ENCODE measurements around the gene ATP13A3. TPM values are rescaled to one million over a fixed set of nuclear protein-coding genes. Genes with fewer than 3 reads are reported as not detected.

Gene ATP13A3
- total and polyA plus RNA-seq, 4 donors = 26.6 to 166 (median 75.5) TPM

DNA sequence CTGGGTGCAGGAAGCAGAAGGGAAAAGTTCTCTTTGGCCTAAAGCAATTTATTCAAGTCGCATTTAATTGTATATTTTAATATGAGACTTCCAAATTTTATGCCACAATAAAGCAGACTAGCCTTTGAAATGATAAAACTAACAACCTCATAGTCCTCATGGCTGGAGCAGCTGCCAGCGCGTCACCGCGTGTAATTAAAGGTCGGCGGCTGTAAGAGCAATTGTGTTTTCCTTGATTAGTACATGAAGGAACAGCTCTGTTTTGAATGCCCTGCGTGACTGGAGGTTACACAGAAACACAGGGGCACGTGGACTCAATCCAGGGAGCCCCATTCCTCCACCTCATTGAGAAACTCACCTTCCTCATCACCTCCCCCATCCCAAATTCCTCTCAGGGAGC is 107.2 kb downstream of the ATP13A3 start:
- ATAC-seq (ENCODE audit: insufficient read depth, low FRiP score) (no peak), DNase-seq (no peak)
- Histone ChIP-seq H3K27me3 (ENCODE audit: control insufficient read depth in 3 of 3, insufficient read depth in 3 of 3, low read length in 2 of 3) (peaks cover 0 to 10% (median 0%) of the 10 kb centered on the region in 3 donors), H3K9me3 (ENCODE audit: control insufficient read depth in 4 of 4, insufficient read depth in 3 of 4, low read length in 3 of 4) (no peaks in the 10 kb centered on the region), H3K9ac (ENCODE audit: insufficient read depth in 1 of 2, low read length in 2 of 2) (no peak overlapping the region), H3K4me1 (ENCODE audit: control insufficient read depth in 5 of 5, insufficient read depth in 5 of 5, low read length in 5 of 5) (peaks cover 0 to 2% (median 0%) of the 10 kb centered on the region in 5 donors), H3K27ac (ENCODE audit: low read depth in 1 of 2, low read length in 1 of 2) (no peak overlapping the region), H3K36me3 (ENCODE audit: control insufficient read depth in 4 of 4, insufficient read depth in 4 of 4, low read length in 4 of 4) (no peaks in the 10 kb centered on the region), H3K4me3 (no peak overlapping the region)
- TF ChIP-seq, protein P1, sequence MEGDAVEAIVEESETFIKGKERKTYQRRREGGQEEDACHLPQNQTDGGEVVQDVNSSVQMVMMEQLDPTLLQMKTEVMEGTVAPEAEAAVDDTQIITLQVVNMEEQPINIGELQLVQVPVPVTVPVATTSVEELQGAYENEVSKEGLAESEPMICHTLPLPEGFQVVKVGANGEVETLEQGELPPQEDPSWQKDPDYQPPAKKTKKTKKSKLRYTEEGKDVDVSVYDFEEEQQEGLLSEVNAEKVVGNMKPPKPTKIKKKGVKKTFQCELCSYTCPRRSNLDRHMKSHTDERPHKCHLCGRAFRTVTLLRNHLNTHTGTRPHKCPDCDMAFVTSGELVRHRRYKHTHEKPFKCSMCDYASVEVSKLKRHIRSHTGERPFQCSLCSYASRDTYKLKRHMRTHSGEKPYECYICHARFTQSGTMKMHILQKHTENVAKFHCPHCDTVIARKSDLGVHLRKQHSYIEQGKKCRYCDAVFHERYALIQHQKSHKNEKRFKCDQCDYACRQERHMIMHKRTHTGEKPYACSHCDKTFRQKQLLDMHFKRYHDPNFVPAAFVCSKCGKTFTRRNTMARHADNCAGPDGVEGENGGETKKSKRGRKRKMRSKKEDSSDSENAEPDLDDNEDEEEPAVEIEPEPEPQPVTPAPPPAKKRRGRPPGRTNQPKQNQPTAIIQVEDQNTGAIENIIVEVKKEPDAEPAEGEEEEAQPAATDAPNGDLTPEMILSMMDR (IDR thresholded peaks at IDR 0.05; ENCODE audit: control extremely low read depth, extremely low read depth) = no peak
- 88% methylated on average over 9 of the region's 9 CpGs for WGBS, 2 donors

GRCh38 chr3:194379231-194379630 is 107.6 kb downstream of the ATP13A3 start:
- no peaks in the 10 kb centered on the region for H3K9me3 ChIP-seq (ENCODE audit: control insufficient read depth in 4 of 4, insufficient read depth in 3 of 4, low read length in 3 of 4)
- H3K36me3 ChIP-seq (ENCODE audit: control insufficient read depth in 4 of 4, insufficient read depth in 4 of 4, low read length in 4 of 4) = no peaks in the 10 kb centered on the region
- no peak overlapping the region for H3K9ac ChIP-seq (ENCODE audit: insufficient read depth in 1 of 2, low read length in 2 of 2)
- no peak for DNase-seq
- peaks cover 0 to 10% (median 0%) of the 10 kb centered on the region in 3 donors for H3K27me3 ChIP-seq (ENCODE audit: control insufficient read depth in 3 of 3, insufficient read depth in 3 of 3, low read length in 2 of 3)
- H3K4me1 ChIP-seq (ENCODE audit: control insufficient read depth in 5 of 5, insufficient read depth in 5 of 5, low read length in 5 of 5) = peaks cover 0 to 3% (median 0%) of the 10 kb centered on the region in 5 donors
- TF ChIP-seq, protein P1 (IDR thresholded peaks at IDR 0.05; ENCODE audit: control extremely low read depth, extremely low read depth) = no peak
- WGBS, 2 donors = 92 to 95% methylated on average over 5 to 6 of the region's 6 CpGs
- H3K27ac ChIP-seq (ENCODE audit: low read depth in 1 of 2, low read length in 1 of 2) = no peak overlapping the region
- no peak for ATAC-seq (ENCODE audit: insufficient read depth, low FRiP score)
- H3K4me3 ChIP-seq = no peak overlapping the region

GRCh38 chr3:194377708-194378107 is 109.1 kb downstream of the ATP13A3 start:
- 80 to 96% methylated on average over 1 of the region's 1 CpG for WGBS, 2 donors
- Histone ChIP-seq H3K4me1 (ENCODE audit: control insufficient read depth in 5 of 5, insufficient read depth in 5 of 5, low read length in 5 of 5) (peaks cover 0 to 4% (median 0%) of the 10 kb centered on the region in 5 donors), H3K9ac (ENCODE audit: insufficient read depth in 1 of 2, low read length in 2 of 2) (no peak overlapping the region), H3K27me3 (ENCODE audit: control insufficient read depth in 3 of 3, insufficient read depth in 3 of 3, low read length in 2 of 3) (peaks cover 0 to 10% (median 0%) of the 10 kb centered on the region in 3 donors), H3K27ac (ENCODE audit: low read depth in 1 of 2, low read length in 1 of 2) (no peak overlapping the region), H3K4me3 (no peak overlapping the region), H3K9me3 (ENCODE audit: control insufficient read depth in 4 of 4, insufficient read depth in 3 of 4, low read length in 3 of 4) (no peaks in the 10 kb centered on the region), H3K36me3 (ENCODE audit: control insufficient read depth in 4 of 4, insufficient read depth in 4 of 4, low read length in 4 of 4) (no peaks in the 10 kb centered on the region)
- ATAC-seq (ENCODE audit: insufficient read depth, low FRiP score) (no peak), DNase-seq (no peak)
- TF ChIP-seq, protein P1 (IDR thresholded peaks at IDR 0.05; ENCODE audit: control extremely low read depth, extremely low read depth) = no peak

DNA sequence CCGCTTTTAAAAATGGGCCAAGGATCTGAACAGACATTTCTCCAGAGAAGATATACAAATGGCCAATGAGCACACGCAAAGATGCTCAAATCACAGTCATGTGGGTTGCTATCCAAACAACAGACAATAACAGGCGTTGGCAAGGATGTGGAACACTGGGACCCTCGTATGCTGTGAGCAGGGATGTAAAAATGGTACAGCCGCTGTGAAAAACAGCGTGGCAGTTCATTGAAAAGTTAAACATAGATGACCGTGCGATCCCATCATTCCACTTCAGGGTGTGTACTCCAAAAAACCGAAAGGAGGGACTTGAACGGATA is 110.6 kb downstream of the ATP13A3 start:
- Histone ChIP-seq H3K4me1 (ENCODE audit: control insufficient read depth in 5 of 5, insufficient read depth in 5 of 5, low read length in 5 of 5) (peaks cover 0 to 4% (median 0%) of the 10 kb centered on the region in 5 donors), H3K27me3 (ENCODE audit: control insufficient read depth in 3 of 3, insufficient read depth in 3 of 3, low read length in 2 of 3) (peaks cover 0 to 9% (median 0%) of the 10 kb centered on the region in 3 donors), H3K9ac (ENCODE audit: insufficient read depth in 1 of 2, low read length in 2 of 2) (no peak overlapping the region), H3K36me3 (ENCODE audit: control insufficient read depth in 4 of 4, insufficient read depth in 4 of 4, low read length in 4 of 4) (no peaks in the 10 kb centered on the region), H3K27ac (ENCODE audit: low read depth in 1 of 2, low read length in 1 of 2) (no peak overlapping the region), H3K9me3 (ENCODE audit: control insufficient read depth in 4 of 4, insufficient read depth in 3 of 4, low read length in 3 of 4) (no peaks in the 10 kb centered on the region), H3K4me3 (no peak overlapping the region)
- ATAC-seq (ENCODE audit: insufficient read depth, low FRiP score) (no peak), DNase-seq (no peak)
- TF ChIP-seq, protein P1 (IDR thresholded peaks at IDR 0.05; ENCODE audit: control extremely low read depth, extremely low read depth) = no peak
- WGBS, 2 donors = 83 to 92% methylated on average over 10 of the region's 10 CpGs

Measured in lung (tissue), 12 donors.